ENCODE measurements around the gene VN1R5. TPM values are rescaled to one million over a fixed set of nuclear protein-coding genes. Genes with fewer than 3 reads are reported as not detected.

The VN1R5 gene
- total RNA-seq, 2 experiments from 2014 or later = not detected

GRCh38 chr1:247298701-247299100 lies 42.8 kb downstream of the VN1R5 start:
- ChIA-PET POLR2A (interaction anchor here (0.6 kb wide), 1 partner anchor 103 kb away, joined by 3 read pairs; no protein-coding TSS in a partner anchor), CTCF (no interaction called here)
- no peaks in the 10 kb centered on the region for H3K9me3 Mint-ChIP-seq
- H3K4me1 Mint-ChIP-seq = peaks cover 8% of the 10 kb centered on the region
- no peak for DNase-seq
- H3K27me3 Mint-ChIP-seq = no peaks in the 10 kb centered on the region
- H3K27ac Mint-ChIP-seq = no peak overlapping the region
- no peak overlapping the region for H3K4me3 Mint-ChIP-seq
- peaks cover 3% of the 10 kb centered on the region for H3K36me3 Mint-ChIP-seq (ENCODE audit: low read depth)

GRCh38 chr1:247299723-247300381 lies 44.0 kb downstream of the VN1R5 start:
- no peak for DNase-seq
- ChIA-PET CTCF (no interaction called here), POLR2A (no interaction called here)
- Mint-ChIP-seq H3K27me3 (no peaks in the 10 kb centered on the region), H3K4me3 (no peak overlapping the region), H3K4me1 (peaks cover 8% of the 10 kb centered on the region), H3K27ac (no peak overlapping the region), H3K36me3 (ENCODE audit: low read depth) (peaks cover 7% of the 10 kb centered on the region), H3K9me3 (no peaks in the 10 kb centered on the region)

GRCh38 chr1:247300491-247301175 lies 44.8 kb downstream of the VN1R5 start:
- Mint-ChIP-seq H3K4me1 (peaks cover 8% of the 10 kb centered on the region), H3K4me3 (no peak overlapping the region), H3K27me3 (no peaks in the 10 kb centered on the region), H3K27ac (no peak overlapping the region), H3K36me3 (ENCODE audit: low read depth) (peaks cover 7% of the 10 kb centered on the region), H3K9me3 (no peaks in the 10 kb centered on the region)
- DNase-seq = no peak
- CTCF ChIA-PET = no interaction called here
- POLR2A ChIA-PET = no interaction called here

- Mint-ChIP-seq H3K27ac (no peak overlapping the region), H3K4me1 (peaks cover 8% of the 10 kb centered on the region), H3K27me3 (no peaks in the 10 kb centered on the region), H3K4me3 (no peak overlapping the region), H3K36me3 (ENCODE audit: low read depth) (peaks cover 7% of the 10 kb centered on the region), H3K9me3 (no peaks in the 10 kb centered on the region)
- ChIA-PET POLR2A (no interaction called here), CTCF (no interaction called here)
- DNase-seq = no peak
These were observed 45.3 kb downstream of the VN1R5 start for GRCh38 chr1:247301176-247301540.

- no peak for DNase-seq
- H3K9me3 Mint-ChIP-seq = no peaks in the 10 kb centered on the region
- POLR2A ChIA-PET = no interaction called here
- no peaks in the 10 kb centered on the region for H3K4me1 Mint-ChIP-seq
- H3K4me3 Mint-ChIP-seq = no peak overlapping the region
- peaks cover 7% of the 10 kb centered on the region for H3K36me3 Mint-ChIP-seq (ENCODE audit: low read depth)
- CTCF ChIA-PET = no interaction called here
- H3K27ac Mint-ChIP-seq = no peak overlapping the region
- H3K27me3 Mint-ChIP-seq = no peaks in the 10 kb centered on the region
These were observed 47.3 kb downstream of the VN1R5 start for GRCh38 chr1:247303216-247303615.

GRCh38 chr1:247304031-247304430 lies 48.2 kb downstream of the VN1R5 start:
- no peak for DNase-seq
- H3K4me1 Mint-ChIP-seq = no peaks in the 10 kb centered on the region
- CTCF ChIA-PET = no interaction called here
- POLR2A ChIA-PET = no interaction called here
- no peaks in the 10 kb centered on the region for H3K27me3 Mint-ChIP-seq
- H3K27ac Mint-ChIP-seq = no peak overlapping the region
- peaks cover 7% of the 10 kb centered on the region for H3K36me3 Mint-ChIP-seq (ENCODE audit: low read depth)
- no peaks in the 10 kb centered on the region for H3K9me3 Mint-ChIP-seq
- no peak overlapping the region for H3K4me3 Mint-ChIP-seq

Other genes starting within 250 kb of the VN1R5 start
- gene ZNF695, start 248.0 kb upstream of the VN1R5 start, total RNA-seq = under 1 TPM; 0.10 to 0.17 TPM
- gene ZNF670, start 177.3 kb upstream of the VN1R5 start, total RNA-seq = 1 to 10 TPM; 1.1 to 1.2 TPM
- gene ZNF669, start 151.7 kb upstream of the VN1R5 start, total RNA-seq = 10 to 100 TPM in 1 of 2 experiments, 1 to 10 TPM in 1; 9.9 to 10.0 TPM
- gene ZNF124, start 84.1 kb upstream of the VN1R5 start, total RNA-seq = 10 to 100 TPM; 23.0 to 23.6 TPM
- gene ZNF496, start 75.8 kb downstream of the VN1R5 start, total RNA-seq = 1 to 10 TPM; 7.2 to 7.4 TPM
- 1 to 10 TPM; 1.4 to 2.5 TPM for gene NLRP3, start 160.1 kb downstream of the VN1R5 start, total RNA-seq
- not detected for gene OR2B11, start 202.0 kb downstream of the VN1R5 start, total RNA-seq

Data from activated CD4-positive, alpha-beta T cell treated with anti-CD3 and anti-CD28 coated beads, Interleukin-2, amount 10 ng/mL, durations not matched to agents 7 days and 5 days (primary cell).